Stimulated activated CD8-positive, alpha-beta memory T cell treated with anti-CD3 and anti-CD28 coated beads, Interleukin-12 subunit alpha, Interleukin-12 subunit beta, amount 100 ng/mL, for 1 hour (primary cell): ENCODE data around the gene PID1.

Experiments used
- DNase-seq: peaks from one replicate; pipeline ENCODE4 v3.0.0-alpha.2; 2020; ENCODE audit warnings: low read depth

Gene PID1

GRCh38 chr2:229073935-229074334, 197.2 kb downstream of the PID1 start:
- no peak for DNase-seq

GRCh38 chr2:229071292-229071976, 199.7 kb downstream of the PID1 start:
- no peak for DNase-seq

- no peak for DNase-seq
These were observed 204.9 kb downstream of the PID1 start for GRCh38 chr2:229066121-229066715.

GRCh38 chr2:229064749-229065148, 206.3 kb downstream of the PID1 start:
- DNase-seq: no peak

- no peak for DNase-seq
These were observed 210.9 kb downstream of the PID1 start for GRCh38 chr2:229060147-229060546.

GRCh38 chr2:229059331-229060033, 211.6 kb downstream of the PID1 start:
- DNase-seq: no peak

- DNase-seq: no peak
These were observed 213.0 kb downstream of the PID1 start for GRCh38 chr2:229057976-229058553.

GRCh38 chr2:229054311-229054710, 216.8 kb downstream of the PID1 start:
- DNase-seq: no peak

GRCh38 chr2:229051798-229052197, 219.3 kb downstream of the PID1 start:
- DNase-seq: no peak

- DNase-seq: no peak
These were observed 221.0 kb downstream of the PID1 start for GRCh38 chr2:229050133-229050532.

- DNase-seq: no peak
These were observed 223.0 kb downstream of the PID1 start for GRCh38 chr2:229048134-229048533.

- DNase-seq: no peak
These were observed 225.4 kb downstream of the PID1 start for GRCh38 chr2:229045671-229046070.

GRCh38 chr2:229044581-229044980, 226.5 kb downstream of the PID1 start:
- DNase-seq: no peak

- no peak for DNase-seq
These were observed 227.4 kb downstream of the PID1 start for GRCh38 chr2:229043681-229044080.

GRCh38 chr2:229042349-229042748, 228.7 kb downstream of the PID1 start:
- DNase-seq: no peak

GRCh38 chr2:229041691-229042090, 229.4 kb downstream of the PID1 start:
- no peak for DNase-seq

GRCh38 chr2:229037621-229038020, 233.5 kb downstream of the PID1 start:
- DNase-seq: no peak

- DNase-seq: no peak
These were observed 237.3 kb downstream of the PID1 start for GRCh38 chr2:229033816-229034215.

- no peak for DNase-seq
These were observed 238.4 kb downstream of the PID1 start for GRCh38 chr2:229032608-229033234.

GRCh38 chr2:229027353-229028105, 243.6 kb downstream of the PID1 start:
- no peak for DNase-seq

GRCh38 chr2:229025653-229026052, 245.4 kb downstream of the PID1 start:
- no peak for DNase-seq

- DNase-seq: no peak
These were observed 248.4 kb downstream of the PID1 start for GRCh38 chr2:229022652-229023051.
